SJSA1 (cell line): ENCODE data around the gene NAE1. TPM values are rescaled to one million over a fixed set of nuclear protein-coding genes. Genes with fewer than 3 reads are reported as not detected.

Experiments used
- DNase-seq, 2 experiments: peaks; one replicate each; pipeline ENCODE4 v3.0.0-alpha.2; 2015 to 2020; ENCODE audit warnings: low spot score in 2 of 2, low read depth in 1 of 2
- H3K27ac ChIP-seq: fragments of 250-450 bp; sonication (Bioruptor Pico); 2 replicates; pipeline ENCODE4 v1.5.1; 2020; ENCODE audit warnings: mild to moderate bottlenecking, moderate library complexity
- H3K27me3 ChIP-seq: fragments of 250-450 bp; sonication (Bioruptor Pico); replicated peaks from 2 replicates; pipeline ENCODE4 v1.5.1; 2020; ENCODE audit warnings: mild to moderate bottlenecking, moderate library complexity
- H3K36me3 ChIP-seq: fragments of 250-450 bp; sonication (Bioruptor Pico); 2 replicates; pipeline ENCODE4 v1.5.1; 2020; ENCODE audit warnings: mild to moderate bottlenecking
- H3K4me1 ChIP-seq: fragments of 250-450 bp; sonication (Bioruptor Pico); replicated peaks from 2 replicates; pipeline ENCODE4 v1.6.1; 2021; ENCODE audit warnings: mild to moderate bottlenecking
- H3K4me3 ChIP-seq: fragments of 250-450 bp; sonication (Bioruptor Pico); 2 replicates; pipeline ENCODE4 v1.5.1; 2020; ENCODE audit warnings: mild to moderate bottlenecking
- H3K9me3 ChIP-seq: fragments of 250-450 bp; sonication (Bioruptor Pico); replicated peaks from 2 replicates; pipeline ENCODE4 v1.5.1; 2020; ENCODE audit warnings: mild to moderate bottlenecking
- total RNA-seq: library from RNA; depleted of rRNA; stranded (reverse); fragments of >200 nt; shearing (Covaris generic); gene quantifications from 2 replicates; pipeline ENCODE4 v1.2.3, GENCODE V29; 2014

NAE1 gene
- total RNA-seq, 1 experiment from 2014 or later = 78.8 TPM

DNA sequence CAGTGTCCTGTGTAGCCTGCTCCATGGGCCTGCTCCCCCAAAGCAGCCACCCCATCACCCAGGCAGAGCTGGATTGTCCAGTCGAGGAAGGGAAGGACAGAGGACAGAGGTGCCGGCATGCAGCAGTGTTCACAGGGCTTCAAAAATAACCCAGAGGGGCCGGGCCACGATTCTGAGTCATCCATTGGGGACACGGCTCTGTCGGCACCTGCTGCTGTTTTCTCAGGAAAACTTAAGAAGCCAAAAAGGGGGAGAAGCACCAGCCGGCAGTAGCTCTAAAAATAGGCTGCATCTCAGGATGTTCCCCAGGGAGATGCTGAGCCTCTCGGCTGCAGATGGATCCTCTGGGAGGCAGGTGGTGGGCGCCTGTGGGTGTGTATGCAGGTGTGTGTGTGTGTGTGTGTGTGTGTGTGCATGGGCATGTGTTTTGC is 15.0 kb upstream of the NAE1 start:
- Histone ChIP-seq H3K27ac (no peak overlapping the region), H3K4me1 (no peaks in the 10 kb centered on the region), H3K4me3 (no peak overlapping the region), H3K27me3 (peaks cover 38% of the 10 kb centered on the region), H3K9me3 (no peaks in the 10 kb centered on the region), H3K36me3 (no peaks in the 10 kb centered on the region)
- DNase-seq = no peak

DNA sequence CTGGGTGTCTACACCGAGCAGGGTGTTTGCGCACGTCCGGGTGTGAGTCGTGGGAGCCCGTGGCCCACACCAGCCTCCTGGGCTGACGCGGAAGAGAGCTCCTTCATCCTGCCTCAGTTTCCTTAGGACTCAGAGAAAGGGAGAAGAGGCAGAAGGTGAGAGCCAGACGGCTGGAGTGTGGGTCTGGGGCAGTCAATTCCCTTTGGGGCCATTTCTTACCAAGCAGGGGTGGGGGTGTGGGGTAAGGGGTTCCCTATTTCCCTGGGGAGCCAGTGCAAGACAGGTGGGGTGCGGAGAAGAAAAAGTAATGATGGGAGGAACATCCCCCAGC is 14.3 kb upstream of the NAE1 start:
- H3K27me3 ChIP-seq = peaks cover 41% of the 10 kb centered on the region
- no peaks in the 10 kb centered on the region for H3K9me3 ChIP-seq
- H3K36me3 ChIP-seq = no peaks in the 10 kb centered on the region
- no peak for DNase-seq
- H3K4me3 ChIP-seq = no peak overlapping the region
- H3K4me1 ChIP-seq = no peaks in the 10 kb centered on the region
- no peak overlapping the region for H3K27ac ChIP-seq

DNA sequence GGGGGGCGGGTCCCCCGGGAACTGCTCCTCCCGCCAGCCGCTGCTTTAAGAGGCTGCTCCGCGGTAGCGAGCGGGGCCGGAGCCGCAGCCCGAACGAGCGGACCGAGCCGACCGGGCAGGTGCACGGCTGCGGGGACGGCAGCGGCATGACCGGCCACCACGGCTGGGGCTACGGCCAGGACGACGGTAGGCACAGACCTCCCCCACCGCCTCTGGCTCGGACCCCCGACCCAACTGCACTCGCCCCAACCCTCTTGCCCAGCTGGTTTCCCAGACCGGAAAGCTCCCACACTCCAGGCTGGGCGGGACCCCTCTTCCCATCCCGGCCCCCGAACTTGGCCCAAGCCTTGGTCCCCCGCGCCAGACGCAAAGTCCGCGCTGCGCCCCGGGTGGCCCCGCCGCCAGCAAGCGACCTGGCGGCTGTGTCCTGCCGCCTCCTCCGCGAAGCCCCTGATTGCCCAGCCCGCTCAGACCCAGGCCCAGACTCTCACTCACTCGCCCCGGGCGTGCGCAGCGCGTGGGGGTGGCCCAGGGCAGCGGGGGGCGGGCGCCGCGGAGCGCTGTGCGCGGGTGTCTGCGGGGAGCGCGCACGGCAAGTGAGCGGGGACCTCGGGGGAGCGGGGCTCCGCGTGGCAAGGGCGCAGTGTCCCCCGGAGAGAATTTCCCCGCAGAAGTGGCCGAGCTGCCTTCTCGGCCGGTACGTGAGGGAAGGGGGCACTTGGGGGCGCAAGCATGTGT is 13.7 kb upstream of the NAE1 start, which contains the start of gene CA7:
CA7 (plus strand) TSS at position 73 of the 738 bp plus-strand sequence; CDS start at position 147, 74 bp downstream.
- no peak within 1 kb of the TSS for H3K27ac ChIP-seq
- H3K27me3 ChIP-seq = peaks cover 43% of the 10 kb centered on the region
- H3K9me3 ChIP-seq = no peaks in the 10 kb centered on the region

DNA sequence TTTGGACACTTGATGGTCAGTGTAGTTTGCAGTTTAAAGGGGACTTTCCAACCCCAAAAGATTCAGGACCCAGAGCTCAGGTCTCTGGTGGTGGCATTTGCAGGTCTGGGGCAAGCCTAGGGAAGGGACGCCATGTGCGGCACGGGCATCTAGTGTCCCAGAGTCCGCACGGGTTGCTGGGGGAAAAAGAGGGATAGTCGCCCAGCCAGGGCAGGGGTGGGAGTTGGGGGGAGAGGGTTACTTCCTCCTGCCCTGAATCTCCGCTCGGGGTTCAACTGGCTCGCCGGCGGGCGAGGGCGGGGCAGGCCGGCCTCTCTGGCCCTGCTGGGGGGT is 13.2 kb upstream of the NAE1 start:
- peaks cover 43% of the 10 kb centered on the region for H3K27me3 ChIP-seq
- no peak overlapping the region for H3K27ac ChIP-seq
- no peaks in the 10 kb centered on the region for H3K4me1 ChIP-seq
- H3K9me3 ChIP-seq = no peaks in the 10 kb centered on the region
- no peak for DNase-seq
- H3K36me3 ChIP-seq = no peaks in the 10 kb centered on the region
- no peak overlapping the region for H3K4me3 ChIP-seq

More for the DNA sequence above, 13.7 kb upstream of the NAE1 start, which contains the start of gene CA7:
- Histone ChIP-seq H3K4me1 (no peaks in the 10 kb centered on the region), H3K4me3 (no peak within 1 kb of the TSS), H3K36me3 (no peaks in the 10 kb centered on the region)
- DNase-seq = no peak

DNA sequence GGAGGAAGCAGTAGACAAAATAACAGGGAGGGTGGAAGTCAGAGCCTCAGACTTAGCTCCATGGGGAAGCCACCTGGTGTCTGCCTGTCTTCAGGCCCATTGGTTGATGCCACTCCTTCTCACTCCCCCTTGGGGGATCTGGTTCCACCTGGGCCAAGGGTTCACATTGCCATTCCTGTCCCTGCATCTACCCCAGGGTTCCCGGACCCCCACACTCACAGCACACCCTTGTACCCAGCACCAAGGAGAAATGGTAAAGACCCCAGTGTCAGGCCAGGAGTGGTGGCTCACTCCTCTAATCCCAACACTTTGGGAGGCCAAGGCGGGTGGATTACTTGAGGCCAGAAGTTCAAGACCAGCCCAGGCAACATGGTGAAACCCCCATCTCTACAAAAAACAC is 12.4 kb upstream of the NAE1 start:
- Histone ChIP-seq H3K27me3 (peaks cover 47% of the 10 kb centered on the region), H3K9me3 (no peaks in the 10 kb centered on the region), H3K4me3 (no peak overlapping the region), H3K27ac (no peak overlapping the region), H3K4me1 (no peaks in the 10 kb centered on the region), H3K36me3 (no peaks in the 10 kb centered on the region)
- no peak for DNase-seq

DNA sequence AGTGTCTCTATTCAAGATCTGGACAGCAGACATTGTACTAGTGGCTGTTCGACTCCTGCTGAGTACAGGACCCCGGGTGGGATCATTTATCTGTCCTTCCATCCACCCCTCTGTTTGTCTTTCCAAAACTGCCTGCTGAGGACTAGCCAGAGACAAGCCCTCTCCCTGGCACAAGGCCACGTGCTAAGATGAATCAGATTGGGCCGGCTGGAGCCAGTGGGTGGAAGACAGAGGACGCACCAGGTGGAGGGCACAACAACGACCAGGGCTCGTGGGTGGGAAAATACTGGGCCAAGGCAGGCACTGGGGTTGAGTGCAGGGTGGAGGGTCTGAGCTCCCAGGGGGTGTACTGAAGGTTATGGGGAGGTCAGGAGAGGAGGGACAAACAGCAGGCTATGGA is 12.0 kb upstream of the NAE1 start:
- Histone ChIP-seq H3K27me3 (peaks cover 49% of the 10 kb centered on the region), H3K4me1 (no peaks in the 10 kb centered on the region), H3K27ac (no peak overlapping the region), H3K36me3 (no peaks in the 10 kb centered on the region), H3K4me3 (no peak overlapping the region), H3K9me3 (no peaks in the 10 kb centered on the region)
- DNase-seq = no peak

DNA sequence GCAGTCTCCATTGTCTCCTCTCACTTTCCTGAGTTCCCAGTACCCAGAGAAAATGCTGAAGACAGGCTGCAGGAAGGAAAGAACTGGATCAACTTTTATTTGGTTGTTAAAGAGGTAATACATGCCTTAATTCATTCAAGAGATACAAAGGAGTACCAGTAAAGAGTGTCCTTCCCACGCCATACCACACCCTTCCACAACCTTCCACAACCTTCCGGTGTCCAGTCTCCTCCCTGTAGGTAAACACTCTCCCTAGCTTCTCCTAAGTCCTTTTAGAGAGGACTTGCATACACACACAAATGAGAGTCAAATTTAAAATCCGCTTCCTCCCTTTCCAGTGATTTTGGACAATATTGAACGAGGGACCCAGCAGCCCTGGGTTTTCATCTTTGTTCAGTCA is 10.6 kb upstream of the NAE1 start:
- H3K4me1 ChIP-seq = no peaks in the 10 kb centered on the region
- H3K4me3 ChIP-seq = no peak overlapping the region
- no peak for DNase-seq
- H3K36me3 ChIP-seq = no peaks in the 10 kb centered on the region
- H3K27me3 ChIP-seq = peaks cover 44% of the 10 kb centered on the region
- no peak overlapping the region for H3K27ac ChIP-seq
- H3K9me3 ChIP-seq = no peaks in the 10 kb centered on the region

DNA sequence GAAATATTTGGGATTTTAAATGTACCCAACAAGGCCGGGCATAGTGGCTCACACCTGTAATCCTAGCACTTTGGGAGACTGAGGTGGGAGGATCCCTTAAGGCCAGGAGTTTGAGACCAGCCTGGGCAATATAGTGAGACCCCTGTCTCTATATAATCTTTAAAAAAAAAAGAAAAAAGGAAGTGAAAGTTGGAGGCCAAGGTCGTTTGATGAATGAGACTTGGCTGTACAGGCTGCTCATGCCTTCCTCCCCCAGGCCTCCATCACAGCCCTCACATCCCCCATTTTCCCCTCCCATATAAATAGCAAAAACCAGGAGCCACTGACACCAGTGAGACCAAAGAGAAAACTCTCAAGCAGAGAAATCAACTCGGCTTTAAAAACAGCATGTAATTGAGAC is 10.1 kb upstream of the NAE1 start:
- Histone ChIP-seq H3K4me3 (no peak overlapping the region), H3K36me3 (no peaks in the 10 kb centered on the region), H3K4me1 (no peaks in the 10 kb centered on the region), H3K27ac (no peak overlapping the region), H3K9me3 (no peaks in the 10 kb centered on the region), H3K27me3 (peaks cover 41% of the 10 kb centered on the region)
- DNase-seq = no peak

DNA sequence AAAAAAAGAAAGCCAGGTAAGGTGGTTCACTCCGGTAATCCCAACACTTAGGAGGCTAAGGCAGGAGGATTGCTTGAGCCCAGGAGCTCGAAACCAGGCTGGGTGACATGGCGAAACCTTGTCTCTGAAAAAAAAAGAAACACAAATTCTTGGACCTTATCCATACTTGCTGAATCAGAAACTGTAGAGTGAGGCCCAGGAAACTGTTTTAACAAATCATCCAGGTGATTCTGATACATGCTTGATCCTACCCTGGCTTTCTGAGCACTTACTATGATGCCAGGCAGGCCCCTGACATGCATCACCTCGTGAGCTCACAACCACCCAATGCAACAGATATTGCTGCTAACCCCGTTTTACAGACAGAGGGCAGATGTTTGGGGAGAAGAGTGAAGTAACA is 4.0 kb upstream of the NAE1 start:
- Histone ChIP-seq H3K27ac (no peak overlapping the region), H3K9me3 (no peaks in the 10 kb centered on the region), H3K4me3 (no peak overlapping the region), H3K27me3 (peaks cover 11% of the 10 kb centered on the region), H3K36me3 (peaks cover 6% of the 10 kb centered on the region), H3K4me1 (peaks cover 5% of the 10 kb centered on the region)
- no peak for DNase-seq

DNA sequence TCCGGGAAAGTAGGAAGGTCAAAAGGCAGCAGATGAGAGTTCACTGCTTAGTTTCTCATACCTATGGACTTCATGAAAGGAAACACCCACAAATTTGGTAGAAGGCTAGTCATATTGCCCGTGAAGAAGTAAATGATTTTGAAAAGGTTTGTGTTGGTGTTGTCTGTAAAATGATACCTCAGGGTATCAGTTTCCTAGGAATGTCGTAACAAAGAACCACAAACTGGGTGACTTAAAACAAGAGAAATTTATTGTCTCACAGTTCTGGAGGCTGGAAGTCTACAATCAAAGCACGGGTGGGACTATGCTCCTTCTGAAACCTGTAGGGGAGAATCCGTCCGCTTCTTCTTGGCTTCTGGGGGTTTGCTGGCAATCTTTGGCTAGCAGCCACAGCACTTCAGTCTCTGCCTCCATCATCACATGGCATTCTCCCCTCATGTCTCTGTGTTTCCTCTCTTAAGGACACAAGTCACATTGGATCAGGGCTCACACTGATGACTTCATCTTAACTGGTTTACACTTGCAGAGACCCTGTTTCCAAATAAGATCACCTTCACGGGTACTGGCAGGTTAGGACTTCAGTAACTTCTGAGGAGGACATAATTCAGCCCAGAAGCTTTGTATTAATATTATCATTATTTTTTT is 2.0 kb upstream of the NAE1 start:
- Histone ChIP-seq H3K4me1 (peaks cover 12% of the 10 kb centered on the region), H3K4me3 (no peak overlapping the region), H3K27ac (no peak overlapping the region), H3K36me3 (peaks cover 18% of the 10 kb centered on the region), H3K27me3 (peaks cover 5% of the 10 kb centered on the region; the same call in 1 of the 2 replicates), H3K9me3 (no peaks in the 10 kb centered on the region)
- DNase-seq = no peak

DNA sequence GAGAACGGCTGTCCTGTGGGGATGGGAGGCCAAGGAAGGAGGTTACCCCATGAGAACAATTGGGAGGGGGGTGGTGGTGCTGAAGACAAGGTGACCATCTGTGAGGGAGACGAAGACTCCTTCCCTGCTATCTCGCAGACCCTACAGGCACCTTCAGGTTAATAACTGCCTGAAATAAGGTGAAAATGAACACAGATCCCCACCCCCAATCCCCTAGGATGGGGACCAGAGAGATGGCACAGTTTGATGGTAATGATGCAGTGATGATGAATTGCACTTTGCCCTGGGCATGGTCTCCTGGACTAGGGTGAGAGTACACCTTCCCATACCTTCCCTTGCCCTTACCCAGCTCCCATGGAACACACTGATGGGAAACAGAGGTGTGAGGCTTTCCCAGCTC is 1.4 kb upstream of the NAE1 start:
- Histone ChIP-seq H3K27me3 (no peaks in the 10 kb centered on the region), H3K4me3 (no peak overlapping the region), H3K9me3 (no peaks in the 10 kb centered on the region), H3K4me1 (peaks cover 12% of the 10 kb centered on the region), H3K27ac (no peak overlapping the region), H3K36me3 (peaks cover 22% of the 10 kb centered on the region)
- no peak for DNase-seq

DNA sequence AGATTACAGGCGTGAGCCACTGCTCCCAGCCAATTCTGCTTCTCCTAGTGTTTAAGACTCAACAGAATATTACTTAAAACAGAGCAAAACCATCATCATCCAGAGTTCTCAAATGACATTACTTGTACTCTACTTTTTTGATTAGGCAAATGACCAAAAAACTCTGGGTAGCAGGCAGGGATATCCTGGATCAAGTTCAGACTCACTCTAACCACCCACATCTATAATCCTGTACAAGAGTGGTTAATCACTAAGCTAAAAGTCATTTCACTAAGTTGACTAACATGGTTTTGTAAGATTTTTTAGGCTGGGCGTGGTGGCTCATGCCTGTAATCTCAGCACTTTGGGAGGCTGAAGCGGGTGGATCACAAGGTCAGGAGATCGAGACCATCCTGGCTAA is 6.8 kb downstream of the NAE1 start:
- Histone ChIP-seq H3K4me1 (0 out of 2 replicates have a peak, but pooled peaks cover under 1% of the 10 kb centered on the region), H3K27me3 (no peaks in the 10 kb centered on the region), H3K4me3 (no peak overlapping the region), H3K36me3 (peaks cover 78% of the 10 kb centered on the region), H3K27ac (no peak overlapping the region), H3K9me3 (no peaks in the 10 kb centered on the region)
- DNase-seq = no peak

DNA sequence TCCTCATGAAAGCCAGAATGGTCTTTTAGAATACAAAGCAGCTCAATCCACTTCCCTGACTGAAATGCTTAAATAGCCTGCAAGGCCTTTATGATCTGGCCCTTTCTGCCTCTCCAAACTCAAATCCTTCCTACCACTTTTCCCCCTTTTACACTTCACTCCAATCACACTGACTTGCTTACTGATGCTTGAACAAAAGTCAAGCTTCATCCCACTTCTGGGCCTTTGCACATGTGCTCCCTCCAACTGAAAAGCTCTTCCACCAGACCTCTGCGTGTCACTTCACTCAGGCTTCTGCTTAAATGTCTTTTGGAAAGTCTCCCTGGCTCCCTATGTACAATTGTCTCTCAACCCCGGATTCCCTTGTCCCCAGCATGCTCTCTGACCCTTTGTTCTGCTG is 16.0 kb downstream of the NAE1 start:
- Histone ChIP-seq H3K9me3 (no peaks in the 10 kb centered on the region), H3K4me3 (no peak overlapping the region), H3K4me1 (no peaks in the 10 kb centered on the region), H3K27me3 (no peaks in the 10 kb centered on the region), H3K36me3 (peaks cover 82% of the 10 kb centered on the region), H3K27ac (no peak overlapping the region)
- DNase-seq = no peak

DNA sequence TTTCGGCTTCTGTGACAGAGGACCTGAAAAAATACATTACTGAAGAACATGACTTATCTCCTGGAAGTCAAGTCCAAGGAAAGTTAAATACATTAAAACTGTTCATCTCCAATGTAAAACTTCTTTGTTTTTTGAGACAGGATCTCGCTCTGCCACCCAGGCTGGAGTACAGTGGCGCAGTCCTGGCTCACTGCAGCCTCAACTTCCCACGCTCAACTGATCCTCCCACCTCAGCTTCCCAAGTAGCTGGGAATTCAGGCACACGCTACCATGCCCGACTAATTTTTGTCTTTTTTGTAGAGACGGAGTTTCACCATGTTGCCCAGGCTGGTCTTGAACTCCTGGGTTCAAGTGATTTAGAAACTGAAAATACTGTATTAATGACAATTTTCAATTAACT is 19.7 kb downstream of the NAE1 start:
- DNase-seq = no peak
- Histone ChIP-seq H3K27ac (no peak overlapping the region), H3K27me3 (no peaks in the 10 kb centered on the region), H3K4me1 (no peaks in the 10 kb centered on the region), H3K4me3 (no peak overlapping the region), H3K9me3 (no peaks in the 10 kb centered on the region), H3K36me3 (peaks cover 69% of the 10 kb centered on the region)
